Endometrial microvascular endothelial cells (primary cell): ENCODE measurements around the gene DYTN. TPM values are rescaled to one million over a fixed set of nuclear protein-coding genes. Genes with fewer than 3 reads are reported as not detected.

ENCODE experiments used
- in situ Hi-C: cut with HindIII; loops from 2 replicates; pipeline ENCODE4 v1.10.0; 2017; ENCODE audit warnings: low sequenced_read_pairs, low pct_unique_long_range_greater_than_20kb; ENCODE audit errors: inconsistent ontology term
- total RNA-seq: library from RNA; depleted of rRNA; stranded (reverse); fragments of >200 nt; gene quantifications from one replicate; pipeline ENCODE4 v1.2.3, GENCODE V29; 2015; ENCODE audit errors: inconsistent ontology term

Gene DYTN
- total RNA-seq, 1 donor from 2014 or later = not detected

GRCh38 chr2:206627632-206628031, 90.6 kb downstream of the DYTN start:
- in situ Hi-C loops = no loop called here

- in situ Hi-C loops = no loop called here
These were observed 92.1 kb downstream of the DYTN start for GRCh38 chr2:206626108-206626507.

- in situ Hi-C loops = no loop called here
These were observed 99.2 kb downstream of the DYTN start for GRCh38 chr2:206619011-206619410.

GRCh38 chr2:206616151-206616550, 102.0 kb downstream of the DYTN start:
- in situ Hi-C loops = no loop called here

- in situ Hi-C loops = no loop called here
These were observed 102.6 kb downstream of the DYTN start for GRCh38 chr2:206615417-206616089.

- in situ Hi-C loops = no loop called here
These were observed 103.4 kb downstream of the DYTN start for GRCh38 chr2:206614811-206615210.

- in situ Hi-C loops = no loop called here
These were observed 106.5 kb downstream of the DYTN start for GRCh38 chr2:206611736-206612135.

GRCh38 chr2:206611191-206611590, 107.0 kb downstream of the DYTN start:
- in situ Hi-C loops = no loop called here

GRCh38 chr2:206610451-206610850, 107.7 kb downstream of the DYTN start:
- in situ Hi-C loops = no loop called here

- in situ Hi-C loops = no loop called here
These were observed 115.0 kb downstream of the DYTN start for GRCh38 chr2:206603243-206603642.

Other genes starting within 250 kb of the DYTN start
- gene FAM237A, start 75.9 kb downstream of the DYTN start, total RNA-seq = not detected
- gene MDH1B, start 46.9 kb upstream of the DYTN start, total RNA-seq = 0.09 TPM
- gene FASTKD2, start 47.2 kb upstream of the DYTN start, total RNA-seq = 48.2 TPM
- not detected for gene CPO, start 221.1 kb upstream of the DYTN start, total RNA-seq